HepG2 (cell line): ENCODE measurements around the gene SLC35G2. TPM values are rescaled to one million over a fixed set of nuclear protein-coding genes. Genes with fewer than 3 reads are reported as not detected.
A peak's percentile ranks its signal among the peaks of the same experiment; 100 is the strongest.

ENCODE experiments used
- CBX2 ChIP-seq, 2 experiments: fragments of 200-600 bp in 1 of 2; sonication (generic); formaldehyde crosslinking in 1 of 2; IDR thresholded peaks; 2 replicates each; pipeline versions ENCODE4 v1.7.0 to v1.8.1; 2018 to 2022; ENCODE audit warnings: low read depth in 2 of 2, low read length in 1 of 2, mild to moderate bottlenecking in 1 of 2, missing genetic modification reagents in 1 of 2
- FOXA3 ChIP-seq: IDR thresholded peaks from 2 replicates; pipeline ENCODE4 v1.6.1; 2016; ENCODE audit warnings: missing genetic modification reagents, missing compliant biosample characterization
- MZF1 ChIP-seq: sonication (generic); formaldehyde crosslinking; IDR thresholded peaks from 2 replicates; pipeline ENCODE4 v1.8.1; 2023; ENCODE audit warnings: mild to moderate bottlenecking, missing genetic modification reagents, borderline replicate concordance
- STAG1 ChIP-seq: sonication (generic); formaldehyde crosslinking; IDR thresholded peaks from 2 replicates; pipeline ENCODE4 v1.4.0; 2020; ENCODE audit warnings: missing genetic modification reagents
- SYNCRIP ChIP-seq: fragments of 200-400 bp; formaldehyde crosslinking; IDR thresholded peaks from 2 replicates; pipeline ENCODE4 v1.6.1; 2018; ENCODE audit warnings: mild to moderate bottlenecking, low read depth, low read length; ENCODE audit not compliant: insufficient read depth
- YEATS2 ChIP-seq: sonication (generic); formaldehyde crosslinking; IDR thresholded peaks from 2 replicates; pipeline ENCODE4 v1.4.0; 2020; ENCODE audit warnings: missing genetic modification reagents, borderline replicate concordance
- ZNF431 ChIP-seq: sonication (generic); formaldehyde crosslinking; IDR thresholded peaks from 2 replicates; pipeline ENCODE4 v1.9.0; 2022; ENCODE audit warnings: missing genetic modification reagents, low read depth, mild to moderate bottlenecking, borderline replicate concordance
- ZSCAN9 ChIP-seq: IDR thresholded peaks from 2 replicates; pipeline ENCODE4 v1.6.1; 2016; ENCODE audit warnings: borderline replicate concordance
- polyA plus RNA-seq, 8 experiments: library from polyadenylated mRNA; depleted of rRNA in 3 of 8; stranded (reverse) in 7 of 8; unstranded in 1 of 8; fragments of >200 nt; fragmentation: Illumina TruSeq in 4 of 8; extraction: Trizol in 4 of 8; gene quantifications; 2 replicates each; pipeline versions ENCODE4 v1.2.1 to v1.2.3, GENCODE V29; 2011 to 2016; ENCODE audit warnings: low read depth in 4 of 8, missing spikeins in 1 of 8, mixed read lengths in 1 of 8; ENCODE audit not compliant: insufficient read depth in 1 of 8
- total RNA-seq, 5 experiments: library from RNA; depleted of rRNA; stranded (reverse); fragments of >200 nt; fragmentation: Illumina TruSeq; extraction: Trizol; gene quantifications; 2 replicates each; pipeline ENCODE4 v1.2.3, GENCODE V29; 2016; ENCODE audit warnings: low read depth in 1 of 5
- TF ChIP-seq, protein P1 (sequence below): sonication (generic); formaldehyde crosslinking; IDR thresholded peaks from 2 replicates; pipeline ENCODE4 v1.5.0; 2020; ENCODE audit warnings: missing genetic modification reagents
- TF ChIP-seq, protein P2 (sequence below): sonication (generic); formaldehyde crosslinking; IDR thresholded peaks from 2 replicates; pipeline ENCODE4 v1.5.0; 2020; ENCODE audit warnings: mild to moderate bottlenecking, low read depth, missing genetic modification reagents, borderline replicate concordance
- TF ChIP-seq, protein P3 (sequence below): sonication (generic); formaldehyde crosslinking; IDR thresholded peaks from 2 replicates; pipeline ENCODE4 v1.5.0; 2020; ENCODE audit warnings: mild to moderate bottlenecking, missing genetic modification reagents
- TF ChIP-seq, protein P4 (sequence below): IDR thresholded peaks from 2 replicates; pipeline ENCODE4 v1.6.1; 2016
- TF ChIP-seq, protein P5 (sequence below): sonication (generic); formaldehyde crosslinking; IDR thresholded peaks from 2 replicates; pipeline ENCODE4 v1.4.0; 2020; ENCODE audit warnings: missing genetic modification reagents
- TF ChIP-seq, protein P6 (sequence below): sonication (generic); formaldehyde crosslinking; IDR thresholded peaks from 2 replicates; pipeline ENCODE4 v1.8.0; 2022; ENCODE audit warnings: missing genetic modification reagents, mild to moderate bottlenecking, moderate library complexity, borderline replicate concordance
- TF ChIP-seq, protein P7 (sequence below): sonication (generic); formaldehyde crosslinking; IDR thresholded peaks from 2 replicates; pipeline ENCODE4 v1.8.1; 2023; ENCODE audit warnings: mild to moderate bottlenecking, moderate library complexity, missing genetic modification reagents

SLC35G2 gene
- total and polyA plus RNA-seq, 2 of the 13 experiments (the other 11 are each of a cell fraction or from before 2014, with no cell fraction given), result 7.6 to 10.3 TPM

DNA sequence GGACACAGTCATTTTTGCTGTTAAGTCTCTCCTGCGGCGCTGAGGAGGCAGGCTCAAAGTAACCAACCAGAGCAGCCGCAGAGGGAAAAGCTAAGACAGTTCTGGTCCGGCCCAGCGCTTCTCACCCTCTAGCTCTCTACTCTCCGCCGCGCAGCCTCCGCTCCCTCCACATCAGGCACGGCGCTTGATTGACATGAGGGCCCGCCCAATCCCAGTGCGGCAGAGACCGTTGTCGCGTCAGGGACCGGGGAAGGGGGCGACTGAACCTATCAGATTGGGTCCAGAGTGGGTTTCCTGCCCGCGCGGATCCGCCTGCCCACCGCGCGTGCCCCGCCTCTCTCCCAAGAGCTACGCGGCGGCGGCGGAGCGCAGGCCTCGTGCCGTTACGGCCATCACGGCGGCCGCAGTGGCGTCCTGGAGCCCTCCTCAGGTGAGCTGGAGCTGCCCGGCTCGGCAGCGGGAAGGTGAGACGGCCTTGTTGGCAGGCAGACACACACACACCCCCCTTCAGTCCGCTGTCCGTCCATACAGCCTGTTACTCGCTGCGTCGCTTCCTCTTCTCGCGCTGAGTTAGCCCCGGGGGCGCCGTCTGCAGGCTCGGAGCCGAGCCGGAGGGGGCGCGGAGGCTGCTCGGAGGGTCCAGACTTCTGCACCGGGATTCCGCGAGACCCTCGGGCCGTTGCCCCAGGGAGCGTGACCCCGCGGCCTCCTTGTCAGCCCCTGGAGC lies 43.1 kb downstream of the SLC35G2 start, which contains the start of gene NCK1 (continued):
- TF ChIP-seq, protein P1, sequence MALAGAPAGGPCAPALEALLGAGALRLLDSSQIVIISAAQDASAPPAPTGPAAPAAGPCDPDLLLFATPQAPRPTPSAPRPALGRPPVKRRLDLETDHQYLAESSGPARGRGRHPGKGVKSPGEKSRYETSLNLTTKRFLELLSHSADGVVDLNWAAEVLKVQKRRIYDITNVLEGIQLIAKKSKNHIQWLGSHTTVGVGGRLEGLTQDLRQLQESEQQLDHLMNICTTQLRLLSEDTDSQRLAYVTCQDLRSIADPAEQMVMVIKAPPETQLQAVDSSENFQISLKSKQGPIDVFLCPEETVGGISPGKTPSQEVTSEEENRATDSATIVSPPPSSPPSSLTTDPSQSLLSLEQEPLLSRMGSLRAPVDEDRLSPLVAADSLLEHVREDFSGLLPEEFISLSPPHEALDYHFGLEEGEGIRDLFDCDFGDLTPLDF, result peak; percentile 68; the same call in 1 of the 2 replicates
- TF ChIP-seq STAG1 (CRISPR knock-in tag) (no peak; the same call in 1 of the 2 replicates), FOXA3 (peak; percentile 33; the same call in 1 of the 2 replicates), CBX2 (IDR thresholded peaks at IDR 0.05; ENCODE audit: low read depth, low read length) (no peak), CBX2 (CRISPR knock-in tag; IDR thresholded peaks at IDR 0.05; ENCODE audit: low read depth) (0 out of 2 replicates have a peak, but pooled peaks have one; percentile 50), SYNCRIP (no peak), YEATS2 (CRISPR knock-in tag) (no peak; the same call in 1 of the 2 replicates), ZSCAN9 (CRISPR knock-in tag) (peak; percentile 44; the same call in 1 of the 2 replicates), MZF1 (CRISPR knock-in tag) (no peak), ZNF431 (CRISPR knock-in tag) (peak; percentile 90)
- TF ChIP-seq, protein P2, sequence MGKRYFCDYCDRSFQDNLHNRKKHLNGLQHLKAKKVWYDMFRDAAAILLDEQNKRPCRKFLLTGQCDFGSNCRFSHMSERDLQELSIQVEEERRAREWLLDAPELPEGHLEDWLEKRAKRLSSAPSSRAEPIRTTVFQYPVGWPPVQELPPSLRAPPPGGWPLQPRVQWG, result no peak; the same call in 1 of the 2 replicates
- TF ChIP-seq, protein P3, sequence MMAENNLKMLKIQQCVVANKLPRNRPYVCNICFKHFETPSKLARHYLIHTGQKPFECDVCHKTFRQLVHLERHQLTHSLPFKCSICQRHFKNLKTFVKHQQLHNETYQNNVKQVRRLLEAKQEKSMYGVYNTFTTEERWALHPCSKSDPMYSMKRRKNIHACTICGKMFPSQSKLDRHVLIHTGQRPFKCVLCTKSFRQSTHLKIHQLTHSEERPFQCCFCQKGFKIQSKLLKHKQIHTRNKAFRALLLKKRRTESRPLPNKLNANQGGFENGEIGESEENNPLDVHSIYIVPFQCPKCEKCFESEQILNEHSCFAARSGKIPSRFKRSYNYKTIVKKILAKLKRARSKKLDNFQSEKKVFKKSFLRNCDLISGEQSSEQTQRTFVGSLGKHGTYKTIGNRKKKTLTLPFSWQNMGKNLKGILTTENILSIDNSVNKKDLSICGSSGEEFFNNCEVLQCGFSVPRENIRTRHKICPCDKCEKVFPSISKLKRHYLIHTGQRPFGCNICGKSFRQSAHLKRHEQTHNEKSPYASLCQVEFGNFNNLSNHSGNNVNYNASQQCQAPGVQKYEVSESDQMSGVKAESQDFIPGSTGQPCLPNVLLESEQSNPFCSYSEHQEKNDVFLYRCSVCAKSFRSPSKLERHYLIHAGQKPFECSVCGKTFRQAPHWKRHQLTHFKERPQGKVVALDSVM, result peak; percentile 34; the same call in 1 of the 2 replicates
- TF ChIP-seq, protein P4, sequence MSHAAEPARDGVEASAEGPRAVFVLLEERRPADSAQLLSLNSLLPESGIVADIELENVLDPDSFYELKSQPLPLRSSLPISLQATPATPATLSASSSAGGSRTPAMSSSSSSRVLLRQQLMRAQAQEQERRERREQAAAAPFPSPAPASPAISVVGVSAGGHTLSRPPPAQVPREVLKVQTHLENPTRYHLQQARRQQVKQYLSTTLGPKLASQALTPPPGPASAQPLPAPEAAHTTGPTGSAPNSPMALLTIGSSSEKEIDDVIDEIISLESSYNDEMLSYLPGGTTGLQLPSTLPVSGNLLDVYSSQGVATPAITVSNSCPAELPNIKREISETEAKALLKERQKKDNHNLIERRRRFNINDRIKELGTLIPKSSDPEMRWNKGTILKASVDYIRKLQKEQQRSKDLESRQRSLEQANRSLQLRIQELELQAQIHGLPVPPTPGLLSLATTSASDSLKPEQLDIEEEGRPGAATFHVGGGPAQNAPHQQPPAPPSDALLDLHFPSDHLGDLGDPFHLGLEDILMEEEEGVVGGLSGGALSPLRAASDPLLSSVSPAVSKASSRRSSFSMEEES (CRISPR knock-in tag), result peak; percentile 75; the same call in 1 of the 2 replicates
- TF ChIP-seq, protein P5, sequence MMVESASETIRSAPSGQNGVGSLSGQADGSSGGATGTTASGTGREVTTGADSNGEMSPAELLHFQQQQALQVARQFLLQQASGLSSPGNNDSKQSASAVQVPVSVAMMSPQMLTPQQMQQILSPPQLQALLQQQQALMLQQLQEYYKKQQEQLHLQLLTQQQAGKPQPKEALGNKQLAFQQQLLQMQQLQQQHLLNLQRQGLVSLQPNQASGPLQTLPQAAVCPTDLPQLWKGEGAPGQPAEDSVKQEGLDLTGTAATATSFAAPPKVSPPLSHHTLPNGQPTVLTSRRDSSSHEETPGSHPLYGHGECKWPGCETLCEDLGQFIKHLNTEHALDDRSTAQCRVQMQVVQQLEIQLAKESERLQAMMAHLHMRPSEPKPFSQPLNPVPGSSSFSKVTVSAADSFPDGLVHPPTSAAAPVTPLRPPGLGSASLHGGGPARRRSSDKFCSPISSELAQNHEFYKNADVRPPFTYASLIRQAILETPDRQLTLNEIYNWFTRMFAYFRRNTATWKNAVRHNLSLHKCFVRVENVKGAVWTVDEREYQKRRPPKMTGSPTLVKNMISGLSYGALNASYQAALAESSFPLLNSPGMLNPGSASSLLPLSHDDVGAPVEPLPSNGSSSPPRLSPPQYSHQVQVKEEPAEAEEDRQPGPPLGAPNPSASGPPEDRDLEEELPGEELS (CRISPR knock-in tag), result no peak; the same call in 1 of the 2 replicates
- TF ChIP-seq, protein P6, sequence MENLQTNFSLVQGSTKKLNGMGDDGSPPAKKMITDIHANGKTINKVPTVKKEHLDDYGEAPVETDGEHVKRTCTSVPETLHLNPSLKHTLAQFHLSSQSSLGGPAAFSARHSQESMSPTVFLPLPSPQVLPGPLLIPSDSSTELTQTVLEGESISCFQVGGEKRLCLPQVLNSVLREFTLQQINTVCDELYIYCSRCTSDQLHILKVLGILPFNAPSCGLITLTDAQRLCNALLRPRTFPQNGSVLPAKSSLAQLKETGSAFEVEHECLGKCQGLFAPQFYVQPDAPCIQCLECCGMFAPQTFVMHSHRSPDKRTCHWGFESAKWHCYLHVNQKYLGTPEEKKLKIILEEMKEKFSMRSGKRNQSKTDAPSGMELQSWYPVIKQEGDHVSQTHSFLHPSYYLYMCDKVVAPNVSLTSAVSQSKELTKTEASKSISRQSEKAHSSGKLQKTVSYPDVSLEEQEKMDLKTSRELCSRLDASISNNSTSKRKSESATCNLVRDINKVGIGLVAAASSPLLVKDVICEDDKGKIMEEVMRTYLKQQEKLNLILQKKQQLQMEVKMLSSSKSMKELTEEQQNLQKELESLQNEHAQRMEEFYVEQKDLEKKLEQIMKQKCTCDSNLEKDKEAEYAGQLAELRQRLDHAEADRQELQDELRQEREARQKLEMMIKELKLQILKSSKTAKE (CRISPR knock-in tag), result peak; percentile 77
- TF ChIP-seq, protein P7, sequence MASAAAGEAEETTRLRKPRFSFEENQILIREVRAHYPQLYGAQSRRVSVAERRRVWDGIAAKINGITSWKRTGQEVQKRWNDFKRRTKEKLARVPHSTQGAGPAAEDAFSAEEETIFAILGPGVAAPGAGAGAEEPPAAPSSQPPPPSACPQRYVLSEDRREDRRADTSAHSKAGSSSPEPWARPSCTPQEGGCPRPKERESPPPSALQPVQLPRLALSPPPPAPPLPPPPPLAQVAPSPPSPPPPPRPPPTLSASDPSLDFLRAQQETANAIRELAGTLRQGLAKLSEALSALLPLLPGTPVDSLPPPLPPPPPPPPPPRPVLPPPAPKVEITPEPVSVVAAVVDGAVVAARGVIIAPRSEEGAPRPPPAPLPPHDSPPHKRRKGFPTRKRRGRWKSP (CRISPR knock-in tag), result peak; percentile 95
